ENCODE results near the gene CD7.

The CD7 gene

DNA sequence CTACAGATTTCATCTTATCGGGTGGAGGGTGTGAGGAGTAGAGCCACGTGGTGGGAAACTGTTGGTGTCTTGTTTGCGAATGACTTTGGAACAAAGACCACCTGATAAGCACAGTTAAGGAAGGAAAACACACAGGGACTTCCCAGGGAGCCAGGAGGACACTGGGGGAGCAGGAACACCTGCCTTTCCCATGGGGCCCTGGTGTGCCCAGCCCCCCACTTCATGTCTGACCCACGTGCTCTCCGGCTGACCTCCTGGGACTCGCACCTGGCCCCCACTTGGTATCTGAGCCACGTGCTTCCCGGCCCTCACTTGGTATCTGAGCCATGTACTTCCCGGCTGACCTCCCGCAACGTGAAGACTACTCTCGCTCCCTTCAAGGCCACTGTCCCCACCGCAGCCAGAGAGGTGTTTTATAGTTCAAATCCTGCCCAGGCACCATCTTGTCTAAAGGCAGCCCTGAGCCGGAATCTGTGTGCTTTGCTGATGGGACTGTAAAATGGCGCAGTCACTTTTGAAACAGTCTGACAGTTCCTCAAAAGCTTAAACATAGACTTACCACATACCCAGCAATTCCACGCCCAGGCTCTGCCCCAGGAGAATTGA lies 38.5 kb downstream of the CD7 start:
- no peak for DNase-seq (ENCODE audit: low spot score)

DNA sequence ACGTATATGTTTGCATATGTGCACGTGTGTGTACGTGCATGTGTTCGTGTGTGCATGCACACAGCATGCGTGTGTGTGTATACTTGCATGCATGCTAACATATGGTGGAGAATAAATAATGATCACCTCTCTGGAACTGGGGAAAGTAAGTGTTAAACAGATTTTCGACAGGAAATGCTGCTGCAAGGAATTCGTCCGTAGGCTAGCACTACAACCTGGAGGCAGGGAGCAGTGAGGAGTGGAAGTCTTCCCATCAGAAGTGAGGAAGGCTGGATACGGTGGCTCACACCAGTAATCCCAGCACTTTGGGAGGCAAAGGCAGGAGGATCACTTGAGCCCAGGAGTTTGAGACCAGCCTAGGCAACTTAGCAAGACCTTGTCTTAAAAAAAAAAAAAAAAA lies 39.1 kb downstream of the CD7 start:
- DNase-seq (ENCODE audit: low spot score): no peak

DNA sequence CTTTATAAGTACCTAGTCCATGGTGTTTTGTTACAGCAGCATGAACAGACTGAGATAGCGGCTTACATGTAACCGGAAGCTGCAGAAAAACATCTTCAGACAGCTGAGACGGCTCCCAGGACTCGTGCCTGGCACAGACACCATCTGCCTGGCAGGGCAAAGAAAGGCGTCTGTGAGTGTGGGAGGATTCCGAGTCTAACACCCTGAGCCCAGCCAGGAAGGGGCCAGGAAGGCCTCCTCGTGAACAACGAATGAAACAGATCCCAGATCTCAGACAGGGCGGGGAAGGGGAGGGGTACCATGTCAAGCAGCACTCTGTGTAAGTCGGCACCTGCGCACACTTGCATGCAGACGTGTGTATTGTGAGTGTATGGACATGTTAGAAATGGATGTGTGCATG lies 39.6 kb downstream of the CD7 start:
- DNase-seq (ENCODE audit: low spot score): no peak

DNA sequence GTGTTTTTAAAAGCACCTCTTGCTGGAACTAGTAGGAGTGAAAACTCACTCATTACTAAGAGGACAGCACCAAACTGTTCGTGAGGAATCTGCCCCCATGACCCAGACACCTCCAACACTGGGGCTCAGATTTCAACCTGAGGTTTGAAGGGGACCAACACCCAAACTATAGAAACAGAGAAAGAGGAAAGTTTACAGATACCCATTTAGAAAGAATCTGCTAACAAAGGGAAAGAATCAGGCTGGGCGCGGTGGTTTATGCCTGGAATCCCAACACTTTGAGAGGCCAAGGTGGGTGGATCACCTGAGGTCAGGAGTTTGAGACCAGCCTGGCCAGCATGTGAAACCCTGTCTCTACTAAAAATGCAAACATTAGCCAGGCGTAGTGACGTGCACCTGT lies 40.5 kb downstream of the CD7 start:
- DNase-seq (ENCODE audit: low spot score): no peak

DNA sequence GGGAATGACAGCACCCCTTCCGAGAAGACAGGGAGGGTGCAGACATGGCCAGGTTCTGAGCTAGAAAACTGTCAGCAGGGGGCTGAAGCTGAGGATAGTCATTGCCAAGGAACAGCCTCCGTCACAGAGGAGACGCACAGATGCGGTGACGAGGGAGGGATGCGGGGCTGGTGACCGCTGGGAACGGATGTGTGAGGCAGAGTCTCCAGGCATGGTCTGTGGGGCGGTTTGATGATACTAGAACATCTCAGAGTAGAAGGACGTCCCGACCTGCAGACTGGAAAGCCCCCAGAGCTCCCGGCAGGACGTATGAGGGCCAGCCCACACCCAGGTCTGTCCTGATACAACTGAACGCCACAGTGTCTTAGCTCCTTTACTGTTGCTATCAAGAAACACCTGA lies 42.1 kb downstream of the CD7 start:
- no peak for DNase-seq (ENCODE audit: low spot score)

DNA sequence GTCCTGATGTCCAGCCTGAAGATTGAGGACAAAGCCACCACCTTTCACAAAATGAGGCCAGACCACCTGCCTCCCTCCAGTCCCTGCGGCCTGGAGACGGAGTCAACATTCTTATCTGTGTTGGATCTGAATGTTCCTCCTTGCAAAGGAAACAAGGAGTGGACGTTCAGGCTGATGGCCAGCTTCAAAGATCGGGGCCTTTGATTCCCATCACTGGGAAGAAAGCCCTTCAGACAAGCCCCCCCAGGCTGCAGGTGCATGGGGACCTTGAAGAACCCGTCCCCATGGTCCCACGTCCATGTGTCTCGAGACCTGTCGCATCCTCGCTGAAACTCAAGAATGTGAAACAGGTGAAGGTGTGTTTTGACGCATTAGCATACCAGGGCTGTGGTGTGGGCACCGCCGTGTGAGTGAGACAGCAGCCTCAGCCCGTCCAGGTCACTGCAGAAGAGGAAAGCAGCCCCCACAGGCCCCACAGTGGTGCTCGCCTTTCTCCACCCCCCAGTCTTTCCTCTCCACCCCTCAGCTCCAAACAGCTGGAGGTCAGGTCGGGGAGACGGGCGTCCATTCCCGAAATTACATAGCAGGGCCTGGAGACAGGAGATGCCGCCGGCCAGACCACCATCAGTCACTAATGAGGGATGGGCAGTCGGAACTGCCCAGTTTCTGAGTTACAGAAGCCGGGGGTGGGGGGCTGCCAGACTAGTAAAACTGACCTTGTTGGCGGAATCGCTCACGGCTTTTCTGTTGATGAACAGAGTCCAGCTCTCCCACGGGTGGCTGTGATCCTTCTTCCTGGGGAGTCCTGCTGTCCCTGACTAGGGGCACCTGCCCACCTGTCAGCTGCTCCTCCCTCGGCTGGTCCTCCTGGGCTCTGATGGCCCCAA lies 43.0 kb downstream of the CD7 start:
- DNase-seq (ENCODE audit: low spot score): no peak

DNA sequence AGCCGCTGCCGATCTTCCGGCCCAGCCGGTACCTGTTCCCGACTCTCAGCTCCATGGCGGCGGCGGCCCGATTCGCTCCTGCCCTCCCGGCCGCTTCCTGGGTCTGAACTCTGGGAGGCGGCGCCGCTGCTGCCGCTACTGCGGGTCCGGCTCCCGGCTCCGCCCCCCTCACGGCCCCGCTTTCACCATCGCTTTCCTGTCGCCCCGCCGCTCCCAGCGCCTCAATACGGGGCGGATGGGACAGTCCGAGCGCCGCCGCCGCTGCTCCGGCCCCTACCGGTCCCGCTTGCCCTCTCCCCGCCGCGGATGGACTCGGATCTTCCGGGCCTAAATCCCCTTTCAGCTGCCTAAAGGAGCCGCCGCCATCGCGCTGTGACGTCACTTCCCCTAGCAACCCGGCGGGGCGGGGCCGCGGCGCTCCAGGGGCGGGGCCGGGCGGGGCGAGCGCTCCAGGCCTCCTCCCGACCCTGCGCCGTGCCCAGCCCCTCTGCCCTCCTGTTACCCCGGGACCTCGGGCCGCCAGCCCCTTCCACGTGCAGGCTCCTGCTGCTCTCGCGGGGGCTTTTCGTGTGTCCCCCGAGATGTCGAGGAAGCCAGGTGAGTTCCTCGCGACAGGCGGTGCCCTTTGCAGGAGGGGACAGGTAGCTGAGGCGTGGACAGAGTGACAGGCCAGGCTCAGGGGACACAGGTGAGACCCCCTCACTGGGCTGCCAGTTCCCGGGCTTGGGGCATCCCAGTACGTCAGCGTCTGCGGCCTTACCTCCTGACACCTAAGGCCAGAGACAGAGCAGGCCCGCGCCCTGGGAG lies 43.9 kb downstream of the CD7 start, which contains the start of gene CSNK1D:
Gene CSNK1D (minus strand): TSS at position 374 of the 807 bp plus-strand sequence. CDS start 319 bp downstream, at position 55.
- peak; percentile 90 for DNase-seq (ENCODE audit: low spot score)

DNA sequence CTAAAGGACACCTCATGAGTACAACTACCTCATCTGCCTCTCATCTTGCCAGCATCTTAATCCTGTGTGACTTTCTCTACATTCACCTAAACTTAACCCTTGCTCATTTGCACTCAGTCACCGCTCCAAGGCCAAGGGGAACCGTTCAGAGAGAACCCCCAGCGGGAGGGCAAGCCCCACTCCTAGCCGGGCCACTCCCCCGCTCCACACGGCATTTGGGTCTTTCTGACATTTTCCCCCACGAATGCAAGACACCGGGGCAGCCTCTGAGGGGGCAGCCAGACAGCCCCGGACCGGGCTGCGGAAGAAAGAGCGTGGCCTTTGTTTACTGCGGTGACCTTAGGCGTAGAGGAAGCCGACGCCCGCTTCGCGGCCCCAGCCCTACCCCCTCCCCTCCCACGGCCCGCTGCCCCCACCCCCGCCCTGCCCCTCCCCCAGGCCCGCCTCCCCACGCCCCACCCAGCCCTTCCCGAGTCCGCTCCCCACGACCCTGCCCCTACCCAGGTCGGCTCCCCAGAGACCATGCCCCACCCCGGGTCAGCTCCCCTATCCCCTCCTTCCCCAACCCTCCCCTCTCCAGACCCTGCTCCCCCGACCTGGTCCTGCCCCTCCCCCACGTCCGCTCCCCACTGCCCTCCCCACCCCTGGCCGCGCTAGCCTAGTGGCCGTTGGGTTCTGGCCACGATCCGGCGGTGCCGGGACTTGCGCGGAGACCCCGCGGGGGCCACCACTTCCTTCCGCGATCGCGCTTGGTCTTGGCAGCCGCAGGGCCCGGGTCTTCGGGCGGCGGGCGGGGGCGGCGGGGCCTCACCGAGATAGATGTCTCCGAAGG lies 44.7 kb downstream of the CD7 start:
- DNase-seq (ENCODE audit: low spot score): peak; percentile 39

DNA sequence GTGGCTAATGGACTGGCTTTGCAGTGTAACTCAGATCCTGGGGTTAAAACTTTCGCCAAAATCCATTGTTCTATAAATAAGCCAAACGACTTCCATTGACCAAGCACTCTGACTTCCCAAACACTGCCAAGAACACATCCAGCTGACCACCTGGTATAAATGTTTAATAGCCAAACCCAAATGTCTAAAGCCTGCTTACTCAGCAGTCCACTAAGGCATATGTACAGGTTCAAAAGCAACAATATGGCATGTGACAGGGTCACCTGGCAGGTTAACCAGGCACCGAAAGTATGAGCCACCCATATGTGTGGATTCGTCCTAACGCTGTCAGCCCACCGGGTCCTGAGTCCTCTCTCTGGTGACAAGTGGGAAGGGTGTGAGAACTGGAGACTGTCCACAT lies 46.0 kb downstream of the CD7 start:
- DNase-seq (ENCODE audit: low spot score): no peak

DNA sequence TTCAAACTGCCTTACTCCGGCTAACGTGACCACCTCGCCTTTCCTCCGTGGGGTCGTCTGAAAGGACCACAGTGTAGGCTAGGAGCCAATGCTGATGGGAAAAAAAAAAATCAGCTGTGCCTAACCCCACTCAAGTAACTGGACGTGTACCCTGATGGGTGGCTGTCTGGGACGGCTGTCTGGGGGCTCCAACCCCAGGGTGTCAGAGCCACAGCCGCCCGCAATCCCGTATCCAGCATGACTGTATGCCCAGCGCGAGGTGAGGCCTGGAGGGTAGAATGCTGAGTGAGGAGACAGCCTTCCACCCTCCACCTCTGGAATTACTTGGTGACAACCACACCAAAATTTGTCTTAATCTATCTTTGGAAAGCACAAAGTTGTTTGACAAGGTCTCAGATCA lies 46.8 kb downstream of the CD7 start:
- no peak for DNase-seq (ENCODE audit: low spot score)

DNA sequence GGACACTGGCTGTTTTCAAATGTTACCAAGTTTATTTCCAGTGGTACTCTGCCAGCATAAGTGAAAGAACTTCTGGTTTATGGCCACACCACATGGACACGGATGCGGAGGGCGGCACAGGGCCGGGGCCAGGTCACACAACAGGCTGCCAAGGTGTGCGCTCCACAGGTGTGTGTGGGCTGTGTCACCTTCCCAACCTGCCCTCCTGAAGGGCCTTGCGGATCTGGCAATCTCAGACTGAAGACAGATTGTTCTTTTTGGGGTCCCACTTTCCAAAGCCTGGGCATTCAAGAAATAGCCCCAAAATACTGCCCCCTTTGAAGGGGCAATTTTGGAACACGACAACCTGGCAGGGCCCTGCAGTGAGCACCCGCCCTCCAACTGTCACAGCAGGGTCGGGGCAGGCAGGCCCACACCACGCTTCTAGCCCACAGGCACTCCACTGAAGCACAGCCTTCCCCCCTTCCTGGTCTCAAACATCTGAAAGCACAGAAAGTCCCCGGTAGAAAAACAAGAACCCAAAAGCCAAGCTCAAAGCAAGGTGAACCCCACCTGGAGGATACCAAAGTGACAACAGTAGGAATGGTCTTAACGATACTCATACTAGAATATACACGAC lies 47.4 kb downstream of the CD7 start:
- no peak for DNase-seq (ENCODE audit: low spot score)

DNA sequence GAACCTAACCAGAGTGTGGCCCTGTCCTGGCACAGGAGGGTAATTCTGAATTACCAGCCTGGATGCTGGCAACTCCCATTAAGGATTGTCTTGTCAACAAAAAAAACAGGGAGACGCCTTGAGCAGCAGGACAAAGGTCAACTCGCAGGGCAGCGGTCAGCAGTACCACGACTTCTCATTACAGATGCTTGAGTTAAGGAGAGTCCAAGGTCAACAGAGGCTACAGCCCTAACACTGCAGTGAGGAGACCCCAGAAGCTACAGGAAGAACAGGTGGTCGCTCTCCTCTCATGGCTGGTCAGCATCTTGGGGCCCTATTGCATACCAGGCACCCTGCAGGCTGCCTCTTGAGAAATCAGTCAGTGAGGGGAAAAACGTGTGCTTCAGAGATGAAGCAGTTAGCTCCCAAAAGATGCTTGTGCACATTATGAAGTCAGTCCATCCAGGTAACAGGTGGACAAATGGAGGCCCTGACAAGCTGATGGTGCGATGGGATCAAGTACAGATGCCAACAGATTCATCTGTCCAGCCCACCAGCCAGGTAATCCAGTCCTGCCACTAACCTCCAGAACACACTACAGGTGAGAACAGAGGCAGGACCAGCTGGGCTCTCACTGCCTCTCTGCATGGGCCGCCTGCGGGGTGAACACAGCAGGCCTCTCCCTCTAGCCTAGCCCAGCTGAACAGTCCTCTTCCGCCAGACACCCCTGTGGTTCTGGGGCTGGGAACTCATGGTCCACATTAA lies 48.1 kb downstream of the CD7 start:
- DNase-seq (ENCODE audit: low spot score): no peak

DNA sequence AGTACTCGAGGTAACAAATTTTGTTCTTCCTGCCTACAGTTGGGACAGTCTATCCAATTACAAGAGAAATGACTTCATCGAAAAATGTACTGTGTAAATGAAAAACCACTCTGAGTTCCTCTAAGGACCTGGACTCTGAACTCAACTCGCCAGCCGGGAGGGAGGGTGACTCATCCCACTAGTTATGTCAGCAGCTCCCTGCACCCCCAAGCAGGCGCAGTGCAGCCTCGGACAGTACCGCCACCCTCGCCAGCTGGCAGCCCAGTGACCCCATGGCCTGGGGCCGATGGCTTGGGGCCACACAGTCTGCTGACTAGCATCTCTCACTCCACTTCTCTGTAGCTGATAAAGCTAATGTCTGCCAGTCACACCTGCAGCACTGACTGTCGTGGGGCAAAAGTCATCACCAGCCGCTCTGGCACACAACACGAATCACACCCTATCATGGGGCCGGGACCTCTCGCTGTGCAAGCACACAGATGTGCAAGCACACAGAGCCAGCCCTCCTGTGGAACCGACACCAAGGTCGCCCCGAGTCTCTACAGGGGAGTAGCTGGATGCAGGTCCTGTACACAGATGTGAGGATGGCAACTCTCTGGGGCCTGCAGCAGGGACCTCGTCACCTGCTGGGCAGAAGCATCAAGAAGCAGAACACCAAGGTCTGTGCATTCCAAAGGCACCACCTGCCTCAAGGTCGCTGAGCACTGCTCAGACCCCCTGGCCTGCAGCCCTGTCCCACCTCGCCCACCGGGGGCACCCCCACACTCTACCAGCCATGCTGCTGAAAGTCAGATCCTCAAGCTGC lies 49.6 kb downstream of the CD7 start:
- peak; percentile 56 for DNase-seq (ENCODE audit: low spot score)

DNA sequence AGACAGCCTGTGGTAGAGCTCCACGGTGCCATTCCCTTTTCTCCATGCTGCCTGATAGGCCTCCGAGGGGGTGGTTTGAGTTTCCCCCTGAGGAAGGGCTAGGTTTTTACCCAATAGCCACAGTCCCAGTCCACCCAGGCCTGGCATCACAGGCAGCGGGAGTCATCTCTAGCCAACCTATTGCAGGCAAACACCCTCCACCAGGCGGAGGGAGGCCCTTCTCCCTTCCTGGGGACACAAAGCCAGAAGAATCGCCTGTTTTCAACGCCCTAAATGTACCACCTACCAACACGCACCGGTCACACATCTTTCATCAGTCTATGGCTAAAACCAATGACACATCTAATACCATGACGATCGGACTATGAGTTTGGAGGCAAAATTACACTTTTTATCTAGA lies 51.3 kb downstream of the CD7 start:
- DNase-seq (ENCODE audit: low spot score): no peak

Data from CD4-positive, alpha-beta T cell treated with Interleukin-2 at 100 ng/mL for 4 hours (primary cell).